Renal cortical epithelial cell (primary cell): ENCODE measurements around the gene IL32. TPM values are rescaled to one million over a fixed set of nuclear protein-coding genes. Genes with fewer than 3 reads are reported as not detected.
A peak's percentile ranks its signal among the peaks of the same experiment; 100 is the strongest.
"Not testable (repeated sequence)": the region's sequence is repeated elsewhere in the genome, so short reads cannot be mapped to it uniquely, and the experiment has no call there.

Experiments
- DNase-seq: peaks from one replicate; pipeline ENCODE4 v3.0.0-alpha.2; 2011; ENCODE audit warnings: low read depth
- total RNA-seq: library from RNA; depleted of rRNA; stranded (reverse); fragments of >200 nt; gene quantifications from 2 replicates; pipeline ENCODE4 v1.2.3, GENCODE V29; 2014

Gene IL32
- total RNA-seq, 1 donor from 2014 or later = 261 TPM

GRCh38 chr16:3051494-3051893 lies 13.9 kb upstream of the IL32 start:
- DNase-seq = no peak

- DNase-seq = not testable (repeated sequence)
Measured at GRCh38 chr16:3052571-3053329, 12.7 kb upstream of the IL32 start.

GRCh38 chr16:3053330-3053710 lies 12.1 kb upstream of the IL32 start:
- not testable (repeated sequence) for DNase-seq

GRCh38 chr16:3054965-3055733 lies 10.3 kb upstream of the IL32 start:
- DNase-seq = no peak

GRCh38 chr16:3055734-3056115 lies 9.7 kb upstream of the IL32 start:
- DNase-seq = not testable (repeated sequence)

- no peak for DNase-seq
Measured at GRCh38 chr16:3056336-3057180, 8.9 kb upstream of the IL32 start.

GRCh38 chr16:3057181-3058138 lies 8.0 kb upstream of the IL32 start:
- DNase-seq = no peak

- peak; percentile 21 for DNase-seq
Measured at GRCh38 chr16:3058139-3059030, 7.1 kb upstream of the IL32 start.

- peak; percentile 62 for DNase-seq
Measured at GRCh38 chr16:3059041-3059722, 6.3 kb upstream of the IL32 start.

GRCh38 chr16:3059723-3060242 lies 5.7 kb upstream of the IL32 start:
- no peak for DNase-seq

- no peak for DNase-seq
Measured at GRCh38 chr16:3060339-3061127, 4.9 kb upstream of the IL32 start.

GRCh38 chr16:3062553-3062952 lies 2.9 kb upstream of the IL32 start:
- DNase-seq = no peak

- DNase-seq = no peak
Measured at GRCh38 chr16:3063625-3064386, 1.6 kb upstream of the IL32 start.

- DNase-seq = no peak
Measured at GRCh38 chr16:3065742-3066439, 451 bp downstream of the IL32 start.

GRCh38 chr16:3066440-3066748 lies 954 bp downstream of the IL32 start:
- no peak for DNase-seq

- no peak for DNase-seq
Measured at GRCh38 chr16:3068487-3068886, 3.0 kb downstream of the IL32 start.

GRCh38 chr16:3069146-3069545 lies 3.7 kb downstream of the IL32 start:
- not testable (repeated sequence) for DNase-seq
